GOT3 (cell line): ENCODE measurements around the gene C3AR1.
"Not testable (repeated sequence)": the region's sequence is repeated elsewhere in the genome, so short reads cannot be mapped to it uniquely, and the experiment has no call there.

ENCODE experiments used
- DNase-seq: peaks from one replicate; lab custom pipeline; 2025; ENCODE audit warnings: mixed read lengths; lab: John Stamatoyannopoulos, UW

C3AR1 gene

DNA sequence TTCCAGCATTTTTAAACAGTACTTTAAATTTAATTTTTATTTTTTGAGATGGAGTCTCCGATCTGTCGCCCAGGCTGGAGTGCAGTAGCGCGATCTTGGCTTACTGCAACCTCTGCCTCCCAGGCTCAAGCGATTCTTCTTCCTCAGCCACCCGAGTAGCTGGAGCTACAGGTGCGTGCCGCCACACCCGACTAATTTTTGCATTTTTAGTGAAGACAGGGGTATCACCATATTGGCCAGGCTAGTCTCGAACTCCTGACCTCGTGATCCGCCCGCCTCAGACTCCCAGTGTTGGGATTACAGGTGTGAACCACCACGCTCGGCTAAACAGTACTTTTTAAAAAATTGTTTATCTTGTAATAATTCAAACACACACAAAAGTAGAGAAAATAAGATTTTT is 37.9 kb downstream of the C3AR1 start:
- DNase-seq, result no peak

DNA sequence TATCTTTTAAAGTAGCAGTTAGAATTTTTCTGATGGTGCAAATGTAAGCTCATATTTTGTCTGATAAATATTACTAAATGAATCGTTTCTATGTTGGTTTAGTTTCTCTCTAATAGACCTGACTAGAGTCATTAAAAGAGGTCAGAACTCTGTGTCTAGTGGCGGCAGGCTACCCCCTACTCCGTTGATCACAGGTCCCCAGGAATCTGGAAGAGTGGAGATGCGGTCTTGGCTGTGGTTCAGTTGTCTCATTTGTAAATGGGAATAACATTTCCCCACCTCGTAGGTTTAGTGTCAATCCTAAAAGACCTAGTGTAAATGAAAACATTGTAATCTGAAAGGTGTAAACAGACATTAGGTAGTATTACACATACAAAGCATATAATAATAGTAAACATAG is 38.3 kb downstream of the C3AR1 start:
- DNase-seq, result no peak

DNA sequence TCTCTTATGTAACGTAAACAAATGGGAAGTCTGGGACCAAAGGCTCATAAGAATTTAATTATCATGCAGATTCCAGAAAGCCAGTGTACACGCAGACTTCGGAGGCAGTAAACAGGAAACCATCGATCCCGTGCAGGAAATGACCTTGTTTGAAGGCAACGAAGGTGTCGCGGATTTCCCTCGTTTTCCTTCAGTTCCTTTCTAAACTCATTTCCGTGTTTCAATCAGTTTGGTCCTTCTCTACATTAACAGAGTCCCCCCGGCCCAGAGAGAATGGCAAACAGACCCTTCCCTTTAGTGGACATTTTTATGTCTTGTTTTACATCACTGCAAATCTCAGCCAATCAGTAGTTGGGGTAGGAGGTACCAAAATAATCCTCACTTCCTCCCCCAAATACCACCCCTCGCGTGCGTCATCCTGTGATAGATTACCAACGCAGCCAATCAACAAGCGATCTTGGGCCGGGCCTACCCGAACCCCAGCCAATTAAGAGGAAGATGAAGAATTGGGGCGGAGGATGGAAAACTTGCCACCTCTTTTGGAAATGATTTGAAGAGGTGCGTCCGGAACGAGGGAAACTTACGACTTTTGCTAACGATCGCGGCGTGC is 39.8 kb downstream of the C3AR1 start:
- peak; percentile 77 for DNase-seq

DNA sequence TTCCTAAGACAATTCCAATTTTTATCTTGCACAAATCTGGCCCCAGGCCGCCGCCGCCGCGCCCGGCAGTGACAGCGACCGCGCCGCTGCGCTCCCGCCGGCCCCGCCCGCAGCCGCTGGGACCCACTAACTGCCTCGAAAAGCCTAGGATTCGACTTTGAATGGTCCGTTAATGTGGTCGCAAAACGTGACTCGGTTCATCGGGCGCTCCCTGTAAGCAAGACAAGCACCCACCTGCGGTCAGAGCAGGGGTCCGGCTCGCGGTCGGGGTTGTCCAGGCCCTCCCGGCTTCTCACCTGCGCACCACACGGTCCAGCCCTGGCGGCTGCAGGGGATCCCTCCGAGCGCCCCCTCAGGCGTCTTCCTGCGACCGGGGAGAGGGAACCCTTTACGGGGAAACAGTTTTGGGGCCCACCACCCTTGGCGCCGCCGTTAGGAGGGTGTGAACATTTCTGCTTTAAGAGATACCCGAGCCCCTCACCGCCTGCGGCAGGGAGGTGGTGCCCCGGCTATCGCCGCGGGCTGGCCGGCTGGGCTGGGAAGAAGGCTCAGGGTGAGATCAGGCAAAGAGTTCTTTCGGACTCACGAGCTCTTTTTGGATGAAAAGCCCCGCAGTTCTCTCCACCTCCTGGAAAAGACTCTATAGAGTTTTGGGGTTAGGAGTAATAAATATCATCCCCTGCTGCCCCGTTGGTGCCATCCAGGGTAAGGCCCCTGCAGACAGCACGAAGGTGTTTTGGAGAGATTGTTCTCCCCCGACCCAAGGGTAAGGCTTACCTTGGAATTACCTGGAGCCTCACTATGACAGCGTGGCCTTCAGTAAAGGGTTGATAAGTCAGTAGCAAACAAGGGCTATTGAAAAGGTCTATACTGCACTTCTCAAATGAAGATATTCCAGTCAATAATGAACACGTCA is 47.2 kb downstream of the C3AR1 start:
- no peak for DNase-seq

DNA sequence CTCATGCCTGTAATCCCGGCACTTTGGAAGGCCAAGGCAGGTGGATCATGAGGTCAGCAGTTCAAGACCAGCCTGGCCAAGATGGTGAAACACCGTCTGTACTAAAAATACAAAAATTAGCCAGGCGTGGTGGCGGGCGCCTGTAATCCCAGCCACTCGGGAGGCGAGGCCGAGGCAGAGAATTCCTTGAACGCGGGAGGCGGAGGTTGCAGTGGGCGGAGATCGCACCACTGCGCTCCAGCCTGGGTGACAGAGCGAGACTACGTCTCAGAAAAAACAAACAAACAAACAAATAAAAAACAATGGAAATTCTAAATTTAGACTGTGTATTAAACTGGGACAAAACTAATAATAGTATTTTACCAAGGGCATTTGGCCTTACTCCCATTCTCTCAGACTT is 47.9 kb downstream of the C3AR1 start:
- not testable (repeated sequence) for DNase-seq

DNA sequence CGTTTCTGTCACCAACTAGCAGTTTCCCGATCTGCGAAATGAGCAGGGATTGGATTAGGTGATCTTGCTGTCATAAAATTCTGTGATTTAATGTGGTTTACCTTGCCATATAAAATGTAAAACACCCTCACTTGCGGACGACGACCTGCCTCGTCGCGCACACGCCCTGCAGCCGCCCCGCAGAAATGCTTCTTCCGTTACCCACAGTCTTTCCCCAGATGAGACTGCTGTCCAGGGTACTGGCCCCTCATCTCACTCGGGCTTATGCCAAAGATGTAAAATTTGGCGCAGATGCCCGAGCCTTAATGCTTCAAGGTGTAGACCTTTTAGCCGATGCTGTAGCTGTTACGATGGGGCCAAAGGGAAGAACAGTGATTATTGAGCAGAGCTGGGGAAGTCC is 51.3 kb downstream of the C3AR1 start:
- DNase-seq, result no peak

DNA sequence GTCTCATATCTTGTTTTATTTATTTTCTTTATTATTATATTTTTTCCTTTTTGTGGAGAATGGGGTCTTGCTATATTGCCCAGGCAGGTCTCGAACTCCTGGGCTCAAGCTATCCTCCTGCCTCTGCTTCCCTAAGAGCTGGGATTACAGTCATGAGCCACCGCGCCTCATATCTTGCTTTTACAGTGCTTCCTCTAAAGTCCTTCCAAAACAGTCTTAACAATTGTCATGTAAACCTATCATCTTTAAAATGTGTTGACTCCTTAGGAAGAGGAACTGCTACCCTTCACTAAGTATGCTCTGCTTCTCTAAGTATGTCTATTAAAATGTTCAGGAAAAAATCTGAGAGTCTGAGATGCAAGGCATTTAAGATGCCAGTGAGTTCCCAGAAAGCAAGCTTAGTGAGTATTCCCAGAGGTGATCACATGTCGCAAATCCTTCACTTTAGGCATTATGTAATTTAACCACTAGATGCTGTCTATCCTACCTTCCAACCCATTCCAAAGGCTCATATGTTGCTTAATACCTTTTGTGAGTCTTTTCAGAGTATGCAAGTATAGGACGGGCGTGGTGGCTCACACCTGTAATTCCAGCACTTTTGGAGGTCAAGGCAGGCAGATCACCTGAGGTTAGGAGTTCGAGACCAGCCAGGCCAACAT is 53.4 kb downstream of the C3AR1 start:
- no peak for DNase-seq

DNA sequence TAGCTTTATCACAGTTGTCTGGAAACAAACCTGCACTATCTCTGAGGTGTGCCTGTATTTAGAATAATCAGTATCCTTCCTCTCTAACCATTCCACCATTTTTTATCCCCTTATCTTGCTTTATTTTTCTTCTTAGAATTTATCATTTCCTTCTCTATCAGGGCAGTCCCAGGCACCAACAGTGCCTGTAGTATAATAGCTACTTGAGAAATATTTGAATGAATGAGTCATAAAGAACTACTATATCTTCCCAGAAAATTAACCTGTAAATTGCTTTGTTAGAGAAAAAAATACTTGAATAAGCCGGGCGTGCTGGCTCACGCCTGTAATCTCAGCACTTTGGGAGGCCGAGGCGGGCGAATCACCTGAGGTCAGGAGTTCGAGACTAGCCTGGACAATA is 54.8 kb downstream of the C3AR1 start:
- no peak for DNase-seq
